ENCODE measurements around the gene HOXC11.

HOXC11 gene

DNA sequence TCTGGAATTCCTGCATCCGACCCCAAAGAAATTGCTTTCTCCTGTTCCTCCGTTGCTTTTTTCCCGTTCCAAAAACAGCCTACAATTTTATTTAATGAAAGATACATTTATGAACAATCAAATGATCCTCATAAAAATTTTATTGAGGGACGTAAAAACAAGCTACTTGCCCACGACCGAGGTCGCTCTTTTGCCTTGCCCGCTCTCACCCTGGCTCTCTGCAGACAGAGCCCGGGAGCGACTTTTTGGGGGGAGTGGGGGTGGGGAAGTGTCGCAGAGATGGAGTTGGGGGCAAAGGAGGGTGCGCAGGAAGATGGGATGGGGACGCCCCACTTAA, 25.9 kb downstream of the HOXC11 start:
- no peak for DNase-seq (ENCODE audit: low read depth)

GRCh38 chr12:53999559-54000115, 26.7 kb downstream of the HOXC11 start:
- no peak for DNase-seq (ENCODE audit: low read depth)

DNA sequence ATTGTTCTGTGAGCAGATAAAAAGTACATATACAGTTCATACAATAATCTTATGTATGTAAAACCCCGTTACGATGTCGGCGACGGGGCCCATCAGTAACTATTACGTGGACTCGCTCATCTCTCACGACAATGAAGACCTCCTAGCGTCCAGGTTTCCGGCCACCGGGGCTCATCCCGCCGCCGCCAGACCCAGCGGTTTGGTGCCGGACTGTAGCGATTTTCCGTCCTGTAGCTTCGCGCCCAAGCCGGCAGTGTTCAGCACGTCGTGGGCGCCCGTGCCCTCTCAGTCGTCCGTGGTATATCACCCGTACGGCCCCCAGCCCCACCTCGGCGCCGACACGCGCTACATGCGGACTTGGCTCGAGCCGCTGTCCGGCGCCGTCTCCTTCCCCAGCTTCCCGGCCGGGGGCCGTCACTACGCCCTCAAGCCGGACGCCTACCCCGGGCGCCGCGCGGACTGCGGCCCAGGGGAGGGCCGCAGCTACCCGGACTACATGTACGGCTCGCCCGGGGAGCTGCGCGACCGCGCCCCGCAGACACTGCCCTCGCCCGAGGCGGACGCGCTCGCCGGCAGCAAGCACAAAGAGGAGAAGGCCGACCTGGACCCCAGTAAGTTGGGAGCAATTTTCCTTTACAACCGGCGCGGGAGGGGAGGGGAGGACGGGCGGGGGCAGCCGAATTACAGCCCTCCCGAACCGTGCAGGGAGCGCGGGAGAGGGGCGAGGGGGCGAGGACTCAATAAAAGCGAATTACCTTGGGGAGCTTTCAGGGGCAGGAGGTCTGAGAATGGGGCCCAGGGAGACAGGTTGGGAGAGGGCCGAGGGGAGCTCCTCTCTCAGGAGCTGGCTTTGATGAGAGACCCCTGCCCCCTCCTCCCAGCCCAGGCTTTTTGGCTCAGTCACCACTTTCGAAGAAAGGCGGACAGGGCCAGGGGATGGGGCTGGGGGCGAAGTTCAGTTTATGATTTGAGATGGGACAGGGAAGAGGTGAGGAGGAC, 27.5 kb downstream of the HOXC11 start, which contains the start of gene HOXC9:
Gene HOXC9 (plus strand): TSS at position 46 of the 999 bp plus-strand sequence. CDS start 28 bp downstream, at position 74.
- no peak for DNase-seq (ENCODE audit: low read depth)

DNA sequence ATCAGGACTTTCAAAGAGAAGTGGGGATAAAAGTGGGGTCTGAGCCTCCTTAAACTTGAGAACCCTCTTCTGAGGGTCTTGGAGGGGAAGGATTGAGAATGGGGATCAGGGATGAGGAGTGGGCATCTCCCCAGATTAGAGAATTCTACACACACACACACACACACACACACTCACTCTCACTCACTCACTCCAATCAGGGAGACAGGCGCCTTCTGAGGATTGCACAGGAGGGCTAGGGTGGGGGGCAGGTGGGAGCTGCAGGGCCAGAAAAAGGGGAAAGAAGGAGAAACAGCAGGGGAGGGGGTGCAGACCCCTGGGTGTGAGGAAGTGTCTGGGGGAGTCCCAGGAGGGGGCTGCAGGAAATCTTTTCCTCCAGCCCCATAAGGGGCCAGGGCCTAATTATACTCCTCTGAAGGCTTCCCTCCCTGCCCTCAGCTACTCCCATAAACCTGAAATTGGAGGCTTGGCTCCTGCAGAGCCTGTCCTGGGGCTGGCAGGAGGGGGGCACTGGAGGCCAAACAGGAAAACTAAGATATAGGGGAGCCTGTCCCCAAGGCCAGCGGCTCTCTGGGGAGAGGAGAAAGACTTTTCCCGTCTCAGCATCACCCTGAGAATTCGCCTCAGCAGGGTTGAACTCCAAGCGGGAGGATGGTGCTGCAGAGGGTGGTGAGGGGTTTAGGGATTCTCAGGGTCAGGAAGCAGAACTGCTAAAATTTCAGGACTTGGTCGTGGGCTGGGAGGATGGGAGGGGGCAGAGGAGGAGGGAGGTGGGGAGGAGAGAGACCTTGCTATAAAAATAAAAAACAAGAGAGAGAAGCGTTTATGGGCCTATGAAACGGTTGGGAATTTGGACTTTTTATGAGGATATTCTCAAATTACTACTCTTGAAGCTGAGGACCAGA, 28.6 kb downstream of the HOXC11 start:
- no peak for DNase-seq (ENCODE audit: low read depth)

- DNase-seq (ENCODE audit: low read depth), result no peak
Observed at GRCh38 chr12:54002278-54002914, 29.5 kb downstream of the HOXC11 start.

DNA sequence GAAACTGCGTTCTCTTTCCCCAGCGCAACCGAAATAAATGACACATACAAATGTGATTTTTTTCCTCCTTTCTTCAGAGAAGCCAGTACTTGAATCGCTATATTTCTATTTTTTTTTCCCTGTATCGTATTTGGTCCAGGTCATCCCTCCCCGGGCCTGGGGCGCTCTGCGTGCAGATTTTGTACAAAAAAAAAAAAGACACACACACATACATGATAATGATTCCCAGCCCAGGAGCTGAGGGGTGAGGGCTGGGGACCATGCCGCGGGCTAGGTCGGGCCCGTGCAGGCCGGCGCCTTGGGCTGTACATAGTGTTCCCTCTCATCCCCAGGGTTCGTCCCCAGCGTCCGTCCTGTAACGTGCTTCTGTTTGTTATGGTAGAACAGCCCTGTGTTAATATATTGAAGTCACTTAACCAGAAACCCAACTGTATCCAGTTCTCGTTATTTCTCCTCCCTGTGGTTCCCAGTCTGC, 30.0 kb downstream of the HOXC11 start:
- DNase-seq (ENCODE audit: low read depth), result no peak

DNA sequence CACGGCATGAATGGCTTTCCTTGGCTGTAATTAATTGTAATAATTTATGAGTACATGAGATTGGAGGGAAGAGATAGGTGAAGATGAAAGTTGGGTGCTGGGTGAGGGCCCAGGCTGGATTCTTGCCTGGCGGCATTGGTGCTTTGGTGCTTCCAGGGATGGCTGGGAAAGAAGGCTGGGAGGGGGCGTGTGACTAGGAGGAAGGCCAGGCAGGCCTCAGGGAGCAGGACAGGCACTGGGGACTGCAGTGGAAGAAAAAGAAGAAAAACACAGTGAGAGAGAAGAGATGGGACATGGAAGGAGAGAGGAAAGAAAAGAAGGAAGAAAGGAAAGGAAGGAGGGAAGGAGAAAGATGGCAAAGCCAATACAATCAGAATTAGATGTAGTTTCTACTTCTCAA, 30.7 kb downstream of the HOXC11 start:
- no peak for DNase-seq (ENCODE audit: low read depth)

DNA sequence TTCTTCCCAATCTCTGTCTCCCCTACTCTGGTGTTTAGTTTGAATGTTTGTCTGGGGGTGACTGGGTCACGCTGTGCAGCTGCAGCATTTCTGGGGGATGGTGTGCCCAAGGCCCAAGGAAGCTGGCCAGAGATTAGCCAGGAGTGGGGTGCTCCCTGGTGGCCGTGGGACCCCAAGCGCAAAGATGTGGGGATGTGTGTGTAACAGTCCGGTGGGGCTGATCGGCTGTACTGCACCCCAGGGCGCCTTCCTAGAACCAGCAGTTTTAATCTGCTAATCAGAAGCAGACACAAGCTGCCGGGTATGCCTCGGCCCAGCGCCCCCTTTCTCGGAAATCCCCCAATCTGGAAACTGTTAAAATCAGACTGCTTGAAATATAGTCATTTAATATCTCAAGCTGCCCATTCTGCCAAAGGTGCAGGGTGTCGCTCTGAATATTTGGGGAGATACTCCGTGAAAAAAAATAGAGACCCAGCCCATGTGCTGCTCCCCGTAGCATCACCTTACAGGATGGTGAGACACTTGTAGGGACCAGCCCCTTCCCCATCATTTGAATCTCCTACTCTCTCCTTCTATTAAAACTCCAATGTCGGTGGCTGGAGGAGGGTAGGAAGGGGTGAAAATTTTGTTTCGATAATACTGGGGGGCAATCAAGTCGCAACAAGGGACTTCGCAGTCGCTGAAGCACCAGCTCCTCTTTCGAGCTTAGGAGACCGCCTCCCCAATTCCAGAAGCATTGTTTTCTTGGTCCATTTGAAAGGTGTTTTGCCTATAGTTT, 31.3 kb downstream of the HOXC11 start:
- no peak for DNase-seq (ENCODE audit: low read depth)

DNA sequence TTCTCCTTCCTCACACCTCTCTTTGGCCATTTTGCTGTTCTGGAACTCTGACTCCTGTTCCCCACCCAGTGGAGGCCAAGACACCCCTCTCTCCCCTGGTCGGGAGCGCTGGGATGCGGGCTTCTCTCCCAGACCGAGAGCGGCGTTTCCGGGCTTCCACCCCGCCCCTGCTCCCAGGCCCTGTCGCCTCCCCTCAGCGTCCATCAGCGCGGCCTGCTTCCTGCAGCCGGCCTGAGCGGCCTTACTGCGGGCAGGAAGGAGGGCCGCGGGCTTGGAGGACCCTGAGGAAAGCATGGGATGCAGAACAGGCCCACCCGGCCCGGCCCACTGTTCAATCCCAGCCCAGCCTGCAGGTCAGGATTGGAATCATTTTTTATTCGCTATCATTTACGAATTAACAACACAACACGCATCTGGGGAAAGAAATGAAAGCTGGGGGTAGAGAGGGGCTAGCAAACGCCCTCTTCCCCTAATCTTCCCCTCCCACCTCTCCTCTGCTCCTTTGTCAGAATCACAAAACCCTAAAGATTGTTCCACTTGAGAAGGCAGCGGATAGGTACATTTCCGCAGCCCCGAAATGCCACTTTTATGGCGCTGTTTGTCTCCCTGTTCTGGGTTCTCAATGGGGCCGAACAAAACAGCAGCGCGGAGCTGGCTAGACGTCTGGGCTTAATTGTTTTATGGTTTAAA, 32.1 kb downstream of the HOXC11 start:
- DNase-seq (ENCODE audit: low read depth), result no peak

GRCh38 chr12:54005531-54005852, 32.6 kb downstream of the HOXC11 start:
- no peak for DNase-seq (ENCODE audit: low read depth)

- DNase-seq (ENCODE audit: low read depth), result peak; percentile 74
Observed at GRCh38 chr12:54005853-54006558, 33.1 kb downstream of the HOXC11 start.

DNA sequence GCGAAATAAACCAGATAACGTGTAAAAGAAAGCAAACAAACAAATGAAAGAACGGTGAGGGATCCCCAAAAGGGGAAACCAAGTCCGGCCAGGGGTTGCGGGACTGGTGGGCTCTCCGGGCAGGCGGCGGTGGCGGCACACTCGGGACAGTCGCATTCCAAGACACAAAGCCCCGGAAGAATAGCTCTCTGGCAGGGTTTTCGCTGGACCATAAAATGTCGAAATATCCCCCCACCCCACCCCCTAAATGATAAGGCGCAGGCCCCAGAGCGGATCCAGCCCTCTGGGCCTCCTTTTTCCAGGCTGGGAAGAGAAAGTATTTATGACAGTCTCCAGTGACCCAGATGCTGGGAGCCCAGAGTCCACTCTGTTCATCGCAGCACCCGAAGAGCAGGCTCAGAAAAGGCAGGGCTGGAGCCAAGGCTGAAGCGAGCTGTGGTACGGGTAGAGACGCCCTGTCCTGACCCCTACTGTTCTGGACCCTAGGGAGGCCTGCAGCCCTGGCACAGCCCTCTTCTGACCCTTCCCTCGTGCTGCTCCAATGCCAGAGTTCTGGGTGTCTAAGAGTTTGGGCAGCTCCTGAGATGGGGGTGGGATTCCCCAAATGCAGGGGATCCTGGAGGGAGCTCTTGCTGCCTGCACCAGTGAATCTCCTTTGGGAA, 33.8 kb downstream of the HOXC11 start:
- DNase-seq (ENCODE audit: low read depth), result no peak

DNA sequence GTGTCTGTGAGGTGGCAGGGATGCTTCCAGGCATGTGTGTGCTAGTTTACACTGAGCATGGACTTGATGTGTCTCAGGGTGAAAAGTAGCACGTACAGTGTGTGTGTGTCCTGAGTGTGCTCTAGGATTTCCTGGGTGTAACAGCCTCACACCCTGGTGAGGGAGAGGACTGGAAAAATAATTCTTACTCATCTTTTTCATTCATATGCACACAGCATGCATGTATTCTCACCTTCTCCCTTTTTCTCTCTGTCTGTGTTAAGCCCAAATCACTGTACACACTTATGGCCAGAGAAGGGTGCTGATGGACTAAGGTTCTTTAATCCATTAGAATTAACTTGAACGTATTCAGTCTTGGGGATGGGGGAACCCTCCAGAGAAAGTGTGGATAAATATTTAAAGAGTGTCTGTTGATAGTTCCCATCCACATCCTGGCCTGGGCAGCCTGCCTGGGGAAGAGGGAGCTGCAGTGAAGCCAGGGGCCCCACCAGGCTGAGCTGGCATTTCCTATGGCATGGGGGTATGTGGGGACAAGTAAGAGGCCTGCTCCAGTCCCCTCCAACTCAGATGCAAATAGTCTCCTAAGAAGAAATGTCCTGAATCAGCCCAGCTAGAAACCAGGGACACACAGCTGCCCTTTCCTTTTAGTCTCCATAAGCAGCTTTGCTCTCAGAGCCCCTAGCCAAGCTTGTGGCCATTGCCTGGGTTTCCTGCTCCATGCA, 34.8 kb downstream of the HOXC11 start:
- DNase-seq (ENCODE audit: low read depth), result no peak

DNA sequence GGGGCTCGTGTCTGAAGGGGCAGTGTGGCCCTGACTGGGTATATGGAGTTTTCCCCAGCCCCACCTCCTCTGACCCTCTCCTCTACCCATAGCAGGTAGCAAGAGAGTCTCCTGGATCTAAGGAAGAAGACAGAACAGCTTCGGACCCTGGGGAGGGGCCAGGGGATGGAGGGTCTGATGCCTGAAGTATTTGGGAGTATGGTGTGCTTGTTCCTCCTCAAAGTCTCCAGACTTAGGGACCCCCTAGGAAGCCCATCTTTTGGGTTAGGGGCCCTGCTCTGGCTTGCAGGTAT, 35.3 kb downstream of the HOXC11 start:
- no peak for DNase-seq (ENCODE audit: low read depth)

GRCh38 chr12:54009171-54010052, 36.5 kb downstream of the HOXC11 start:
- DNase-seq (ENCODE audit: low read depth), result no peak

- no peak for DNase-seq (ENCODE audit: low read depth)
Observed at GRCh38 chr12:54010053-54010971, 37.4 kb downstream of the HOXC11 start.
